HCT116 (cell line): ENCODE data around the gene SH3TC1. TPM values are rescaled to one million over a fixed set of nuclear protein-coding genes. Genes with fewer than 3 reads are reported as not detected.

Source experiments
- ATAC-seq: fragments of 200-7000 bp; cut with Tn5 transposase; 2 replicates; pipeline ENCODE4 v1.9.1; 2020; ENCODE audit warnings: mild to moderate bottlenecking, moderate library complexity
- BruUV-seq: library from RNA; stranded (reverse); fragments of 400-500 nt; replicated peaks from 2 replicates; lab custom pipeline; 2021; lab: Mats Ljungman, UMichigan
- CTCF ChIA-PET: fragments of 300-600 bp; sonication (Branson Sonifier 250); formaldehyde crosslinking; loops from one replicate; lab custom pipeline; 2021; ENCODE audit warnings: antibody characterized with exemption; lab: Charles Lee
- POLR2A ChIA-PET: fragments of 300-600, 350-600 bp; sonication (Branson Sonifier 250); formaldehyde crosslinking; loops from one replicate; lab custom pipeline; 2021; ENCODE audit warnings: antibody characterized with exemption; lab: Charles Lee
- RAD21 ChIA-PET, 2 experiments: fragments of 300-600 bp; sonication (Branson Sonifier 250); formaldehyde crosslinking; loops; one replicate each; lab custom pipeline; 2023; ENCODE audit warnings: low total read pairs in 2 of 2; ENCODE audit not compliant: uncharacterized antibody in 2 of 2, unreplicated experiment in 2 of 2, low non-redundant PET in 1 of 2; lab: Charles Lee
- DNase-seq: peaks from one replicate; pipeline ENCODE4 v3.0.0-alpha.2; 2010; ENCODE audit warnings: low read depth, low spot score
- H2AFZ ChIP-seq: fragments of 200-600 bp; shearing (Covaris generic), sonication (generic); 2 replicates; pipeline ENCODE4 v1.6.1; 2017; ENCODE audit warnings: low read depth, mixed run types, mixed read lengths, antibody characterized with exemption, low read length; ENCODE audit not compliant: poor library complexity, severe bottlenecking
- H3K27ac ChIP-seq: 2 replicates; pipeline ENCODE4 v1.5.1; 2012; ENCODE audit warnings: low read depth, low read length
- H3K27me3 ChIP-seq: fragments of 200-600 bp; sonication (generic); 2 replicates; pipeline ENCODE4 v1.6.1; 2016; ENCODE audit warnings: mixed run types, low read length, mixed read lengths; ENCODE audit not compliant: insufficient read depth
- H3K36me3 ChIP-seq, 2 experiments: fragments of 200-500 bp in 1 of 2; fragments of 200-600 bp in 1 of 2; sonication (Bioruptor generic) in 1 of 2; sonication (generic) in 1 of 2; 2 replicates each; pipeline versions ENCODE4 v1.5.1 to v1.6.1; 2014 to 2016; ENCODE audit warnings: low read length in 2 of 2, inconsistent platforms in 1 of 2, mixed read lengths in 1 of 2, mixed run types in 1 of 2; ENCODE audit not compliant: insufficient read depth in 2 of 2, control insufficient read depth in 1 of 2
- H3K4me1 ChIP-seq, 2 experiments: fragments of 200-600 bp in 1 of 2; sonication (generic) in 1 of 2; 2 replicates each; pipeline versions ENCODE4 v1.5.1 to v1.6.1; 2012 to 2017; ENCODE audit warnings: low read length in 2 of 2, inconsistent platforms in 1 of 2, mild to moderate bottlenecking in 1 of 2, mixed read lengths in 1 of 2, mixed run types in 1 of 2, moderate library complexity in 1 of 2; ENCODE audit not compliant: insufficient read depth in 2 of 2, control insufficient read depth in 1 of 2
- H3K4me2 ChIP-seq: fragments of 200-600 bp; sonication (generic); 2 replicates; pipeline ENCODE4 v1.6.1; 2017; ENCODE audit warnings: mixed run types, low read length, mixed read lengths
- H3K4me3 ChIP-seq, 2 experiments: fragments of 200-600 bp in 1 of 2; sonication (generic) in 1 of 2; replicated peaks in 1 of 2; 2 replicates each; pipeline ENCODE4 v1.5.1; 2011 to 2016; ENCODE audit warnings: low read length in 2 of 2, control low read depth in 1 of 2, low read depth in 1 of 2, mild to moderate bottlenecking in 1 of 2, mixed read lengths in 1 of 2, mixed run types in 1 of 2
- H3K79me2 ChIP-seq: fragments of 200-600 bp; sonication (generic); 2 replicates; pipeline ENCODE4 v1.6.1; 2017; ENCODE audit warnings: mild to moderate bottlenecking, mixed run types, low read length, moderate library complexity, mixed read lengths; ENCODE audit not compliant: insufficient read depth
- H3K9ac ChIP-seq: fragments of 200-600 bp; sonication (generic); 2 replicates; pipeline ENCODE4 v1.6.1; 2016; ENCODE audit warnings: low read length, mixed read lengths
- H3K9me2 ChIP-seq: fragments of 200-600 bp; sonication (generic), shearing (Covaris generic); 2 replicates; pipeline ENCODE4 v1.6.1; 2017; ENCODE audit warnings: mixed run types, mild to moderate bottlenecking, moderate library complexity; ENCODE audit not compliant: insufficient read depth
- H3K9me3 ChIP-seq, 2 experiments: fragments of 200-500 bp in 1 of 2; fragments of 200-600 bp in 1 of 2; sonication (Bioruptor generic) in 1 of 2; sonication (generic) in 1 of 2; 2 replicates each; pipeline ENCODE4 v1.6.1; 2014 to 2017; ENCODE audit warnings: low read length in 2 of 2, mixed read lengths in 2 of 2, inconsistent platforms in 1 of 2, low read depth in 1 of 2, mild to moderate bottlenecking in 1 of 2, mixed run types in 1 of 2, moderate library complexity in 1 of 2; ENCODE audit not compliant: control insufficient read depth in 1 of 2, insufficient read depth in 1 of 2
- H4K20me1 ChIP-seq: fragments of 200-600 bp; sonication (generic), shearing (Covaris generic); 2 replicates; pipeline ENCODE4 v1.6.1; 2017; ENCODE audit warnings: mixed run types, mild to moderate bottlenecking, moderate library complexity; ENCODE audit not compliant: insufficient read depth
- ATF3 ChIP-seq: IDR thresholded peaks from 2 replicates; pipeline ENCODE4 v1.6.1; 2012
- CBX3 ChIP-seq: IDR thresholded peaks from 2 replicates; pipeline ENCODE4 v1.6.1; 2012; ENCODE audit warnings: low read depth
- CEBPB ChIP-seq: IDR thresholded peaks from 2 replicates; pipeline ENCODE4 v1.6.1; 2012; ENCODE audit warnings: low read depth
- ELF1 ChIP-seq: IDR thresholded peaks from 2 replicates; pipeline ENCODE4 v1.6.1; 2012; ENCODE audit warnings: low read depth, borderline replicate concordance
- intact Hi-C: fragments of 100-400 bp; cut with micrococcal nuclease; formaldehyde crosslinking; loops from 2 replicates; pipeline ENCODE4 v1.10.0; 2022
- total RNA-seq: library from RNA; stranded (reverse); gene quantifications from one replicate; pipeline ENCODE4 v1.2.1, GENCODE V29; 2021; ENCODE audit not compliant: unreplicated experiment

The SH3TC1 gene
- total RNA-seq, 1 experiment from 2014 or later: 12.5 TPM

- no peak overlapping the region for H3K27ac ChIP-seq
- ATAC-seq: no peak
Observed at GRCh38 chr4:8204576-8205227, 5.6 kb downstream of the SH3TC1 start.

DNA sequence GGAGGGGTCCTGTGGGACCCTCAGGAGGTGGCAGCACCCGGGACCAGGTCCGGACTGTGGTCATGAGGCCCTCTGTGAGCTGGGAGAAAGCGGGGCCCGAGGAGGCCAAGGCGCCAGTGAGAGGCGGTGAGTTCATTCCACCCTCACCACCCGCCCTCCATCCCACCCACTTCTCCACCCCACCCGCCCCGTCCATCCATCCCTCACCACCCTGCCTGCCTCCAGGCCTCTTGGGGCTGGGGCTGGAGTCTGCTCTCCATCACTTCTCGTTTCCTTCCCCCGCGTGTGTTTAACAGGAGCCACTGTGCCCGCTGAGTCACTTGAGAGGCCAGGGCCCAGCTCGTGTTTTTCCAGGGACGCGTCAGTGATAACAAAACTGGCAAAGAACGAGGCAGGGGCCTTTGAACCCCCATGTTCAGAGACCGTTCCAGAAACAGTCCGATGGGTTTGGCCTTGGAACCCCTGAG, 6.2 kb downstream of the SH3TC1 start:
- BruUV-seq: no TSS peak
- no peak overlapping the region for H3K4me2 ChIP-seq
- H3K36me3 ChIP-seq: no peaks in the 10 kb centered on the region
- H3K27ac ChIP-seq: no peak overlapping the region
- H2AFZ ChIP-seq: no peak overlapping the region
- H3K27me3 ChIP-seq: no peaks in the 10 kb centered on the region
- no peaks in the 10 kb centered on the region for H3K9me2 ChIP-seq
- H3K9ac ChIP-seq: no peak overlapping the region
- intact Hi-C loops: no loop called here
- ATAC-seq: no peak
- TF ChIP-seq ELF1 (no peak), CEBPB (no peak)
- TF ChIP-seq, all 23 proteins: peak for 0
- POLR2A ChIA-PET: no interaction called here
- no peaks in the 10 kb centered on the region for H4K20me1 ChIP-seq
- H3K4me1 ChIP-seq: peaks cover 4 to 15% of the 10 kb centered on the region in 2 experiments; a peak in 3 of 4 replicates
- no peaks in the 10 kb centered on the region for H3K79me2 ChIP-seq
- RAD21 ChIA-PET: no interaction called here
- no peak for DNase-seq
- no peak overlapping the region for H3K4me3 ChIP-seq
- H3K9me3 ChIP-seq: no peaks in the 10 kb centered on the region
- CTCF ChIA-PET: no interaction called here

More at GRCh38 chr4:8204576-8205227, 5.6 kb downstream of the SH3TC1 start:
- Histone ChIP-seq H3K4me3 (no peak overlapping the region), H3K4me2 (no peak overlapping the region), H3K27me3 (no peaks in the 10 kb centered on the region), H4K20me1 (no peaks in the 10 kb centered on the region), H3K79me2 (no peaks in the 10 kb centered on the region), H3K9me3 (no peaks in the 10 kb centered on the region), H3K9ac (no peak overlapping the region), H3K36me3 (no peaks in the 10 kb centered on the region), H2AFZ (no peak overlapping the region), H3K4me1 (peaks cover 10 to 21% of the 10 kb centered on the region in 2 experiments), H3K9me2 (no peaks in the 10 kb centered on the region)
- intact Hi-C loops: no loop called here
- CTCF ChIA-PET: no interaction called here
- no peak for DNase-seq
- POLR2A ChIA-PET: no interaction called here
- RAD21 ChIA-PET: no interaction called here
- no TSS peak for BruUV-seq
- no peak for TF ChIP-seq CBX3
- TF ChIP-seq ATF3: no peak
